WERI-Rb-1 (cell line): Measurements from ENCODE around the gene CCR3.

Source experiments
- DNase-seq: peaks from one replicate; pipeline ENCODE4 v3.0.0-alpha.2; 2020
- H3K27ac ChIP-seq: fragments of 250-450 bp; sonication (Bioruptor Pico); 2 replicates; pipeline ENCODE4 v1.5.1; 2020; ENCODE audit warnings: mild to moderate bottlenecking, moderate library complexity
- H3K27me3 ChIP-seq: fragments of 250-450 bp; sonication (Bioruptor Pico); 2 replicates; pipeline ENCODE4 v1.5.1; 2021; ENCODE audit warnings: mild to moderate bottlenecking, low read depth, moderate library complexity; ENCODE audit not compliant: insufficient read depth, severe bottlenecking
- H3K36me3 ChIP-seq: fragments of 250-450 bp; sonication (Bioruptor Pico); 2 replicates; pipeline ENCODE4 v1.5.1; 2020; ENCODE audit warnings: mild to moderate bottlenecking, moderate library complexity
- H3K4me3 ChIP-seq: 2 replicates; pipeline ENCODE4 v1.5.1; 2011; ENCODE audit warnings: low read depth, mild to moderate bottlenecking, control low read depth, low read length
- H3K9me3 ChIP-seq: fragments of 250-450 bp; sonication (Bioruptor Pico); 2 replicates; pipeline ENCODE4 v1.5.1; 2021; ENCODE audit warnings: mild to moderate bottlenecking, moderate library complexity; ENCODE audit not compliant: severe bottlenecking
- TF ChIP-seq, protein P1 (sequence below): IDR thresholded peaks from 2 replicates; pipeline ENCODE4 v1.5.1; 2011; ENCODE audit warnings: low read depth, mild to moderate bottlenecking, control low read depth, inconsistent platforms, low read length

CCR3 gene

GRCh38 chr3:46235425-46235824, 6.8 kb upstream of the CCR3 start:
- peaks cover 85% of the 10 kb centered on the region for H3K27me3 ChIP-seq
- H3K9me3 ChIP-seq = no peaks in the 10 kb centered on the region
- no peak overlapping the region for H3K4me3 ChIP-seq
- DNase-seq = no peak
- TF ChIP-seq, protein P1, sequence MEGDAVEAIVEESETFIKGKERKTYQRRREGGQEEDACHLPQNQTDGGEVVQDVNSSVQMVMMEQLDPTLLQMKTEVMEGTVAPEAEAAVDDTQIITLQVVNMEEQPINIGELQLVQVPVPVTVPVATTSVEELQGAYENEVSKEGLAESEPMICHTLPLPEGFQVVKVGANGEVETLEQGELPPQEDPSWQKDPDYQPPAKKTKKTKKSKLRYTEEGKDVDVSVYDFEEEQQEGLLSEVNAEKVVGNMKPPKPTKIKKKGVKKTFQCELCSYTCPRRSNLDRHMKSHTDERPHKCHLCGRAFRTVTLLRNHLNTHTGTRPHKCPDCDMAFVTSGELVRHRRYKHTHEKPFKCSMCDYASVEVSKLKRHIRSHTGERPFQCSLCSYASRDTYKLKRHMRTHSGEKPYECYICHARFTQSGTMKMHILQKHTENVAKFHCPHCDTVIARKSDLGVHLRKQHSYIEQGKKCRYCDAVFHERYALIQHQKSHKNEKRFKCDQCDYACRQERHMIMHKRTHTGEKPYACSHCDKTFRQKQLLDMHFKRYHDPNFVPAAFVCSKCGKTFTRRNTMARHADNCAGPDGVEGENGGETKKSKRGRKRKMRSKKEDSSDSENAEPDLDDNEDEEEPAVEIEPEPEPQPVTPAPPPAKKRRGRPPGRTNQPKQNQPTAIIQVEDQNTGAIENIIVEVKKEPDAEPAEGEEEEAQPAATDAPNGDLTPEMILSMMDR = no peak
- H3K36me3 ChIP-seq = no peaks in the 10 kb centered on the region
- no peak overlapping the region for H3K27ac ChIP-seq

DNA sequence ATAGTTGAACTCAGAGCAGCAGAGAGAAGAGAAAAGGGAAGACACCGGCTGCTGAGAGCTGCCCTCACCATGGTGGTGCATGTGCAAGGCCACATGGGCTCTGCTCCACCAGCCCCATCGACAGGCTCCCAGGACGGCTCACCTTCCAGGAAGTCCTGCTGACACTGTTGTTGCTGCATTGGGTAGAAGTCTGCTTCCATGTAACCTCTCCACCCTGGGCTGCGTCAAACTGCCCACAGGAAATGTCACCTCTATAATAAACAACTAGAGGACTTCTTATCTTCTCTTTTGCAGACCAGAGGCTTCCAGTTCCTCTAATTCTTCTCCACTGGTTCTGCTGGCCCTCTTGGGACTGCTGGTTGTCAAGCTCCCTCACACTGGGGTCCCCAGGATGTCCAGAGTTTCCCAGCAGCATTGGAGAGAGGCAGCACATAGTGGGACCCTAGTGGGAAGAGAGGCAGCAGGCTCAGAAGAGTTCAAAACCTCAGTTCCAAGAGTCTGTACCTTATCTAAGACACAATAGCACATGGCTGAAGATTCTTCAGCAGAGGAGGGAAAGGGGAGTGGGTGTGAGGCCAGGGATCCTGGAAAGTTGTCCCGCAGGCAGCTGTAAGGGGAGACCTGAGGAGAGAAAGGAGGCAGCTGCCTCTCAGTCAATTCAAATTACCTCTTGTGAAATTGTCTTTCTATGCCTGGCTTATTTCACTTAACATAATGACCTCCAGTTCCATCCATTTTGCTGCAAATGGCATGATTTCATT, 5.8 kb upstream of the CCR3 start:
- H3K36me3 ChIP-seq = no peaks in the 10 kb centered on the region
- peaks cover 85% of the 10 kb centered on the region for H3K27me3 ChIP-seq
- no peak overlapping the region for H3K27ac ChIP-seq
- no peak for DNase-seq
- TF ChIP-seq, protein P1 = no peak
- H3K9me3 ChIP-seq = no peaks in the 10 kb centered on the region
- H3K4me3 ChIP-seq = no peak overlapping the region

DNA sequence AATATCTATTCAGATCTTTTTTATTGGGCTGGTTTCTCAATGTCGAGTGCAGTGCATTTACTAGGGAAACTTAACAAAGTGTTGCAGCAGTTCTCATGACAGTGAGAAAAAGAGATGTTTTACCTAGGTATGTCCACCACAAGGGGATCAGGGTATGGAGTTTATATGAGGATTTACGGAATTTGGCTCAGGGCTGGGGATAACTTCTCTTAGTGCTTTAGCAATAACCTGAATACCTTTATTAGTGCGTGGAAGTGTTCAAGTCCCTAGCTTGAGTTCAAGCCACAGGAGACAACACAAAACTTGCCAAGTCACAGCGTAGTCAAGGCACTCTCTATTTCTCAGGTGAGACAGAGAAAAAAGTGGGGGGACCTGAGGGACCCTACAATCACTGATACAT, 3.9 kb upstream of the CCR3 start:
- Histone ChIP-seq H3K9me3 (no peaks in the 10 kb centered on the region), H3K36me3 (no peaks in the 10 kb centered on the region), H3K27me3 (peaks cover 74% of the 10 kb centered on the region), H3K4me3 (no peak overlapping the region), H3K27ac (no peak overlapping the region)
- TF ChIP-seq, protein P1 = no peak
- no peak for DNase-seq

- no peak overlapping the region for H3K4me3 ChIP-seq
- H3K9me3 ChIP-seq = no peaks in the 10 kb centered on the region
- DNase-seq = no peak
- no peak overlapping the region for H3K27ac ChIP-seq
- H3K27me3 ChIP-seq = peaks cover 72% of the 10 kb centered on the region
- H3K36me3 ChIP-seq = no peaks in the 10 kb centered on the region
- TF ChIP-seq, protein P1 = no peak
These were observed 2.8 kb upstream of the CCR3 start for GRCh38 chr3:46239301-46239938.

DNA sequence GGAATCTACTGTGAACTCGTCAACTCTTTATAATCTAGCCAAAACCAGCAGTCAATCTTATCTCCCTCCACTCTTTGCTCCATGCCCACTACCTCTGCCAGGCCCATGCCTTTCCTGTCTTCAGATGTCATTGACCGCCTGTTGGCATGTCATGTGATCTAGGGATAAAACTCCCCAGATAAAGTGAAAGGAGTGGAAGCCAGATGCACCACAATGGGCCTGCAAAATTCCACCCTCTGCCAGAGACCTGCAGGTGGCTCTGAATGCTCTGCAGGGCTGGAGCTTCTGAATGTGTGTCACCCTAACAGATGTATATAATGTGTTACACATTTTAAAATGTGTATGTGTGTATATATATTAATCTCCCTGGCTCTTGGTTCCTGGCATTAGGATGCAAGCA, 2.3 kb upstream of the CCR3 start:
- H3K27me3 ChIP-seq = peaks cover 72% of the 10 kb centered on the region
- no peak for DNase-seq
- TF ChIP-seq, protein P1 = no peak
- H3K36me3 ChIP-seq = no peaks in the 10 kb centered on the region
- H3K4me3 ChIP-seq = no peak overlapping the region
- H3K27ac ChIP-seq = no peak overlapping the region
- no peaks in the 10 kb centered on the region for H3K9me3 ChIP-seq
